Measurements from ENCODE around the gene NQO1. TPM values are rescaled to one million over a fixed set of nuclear protein-coding genes. Genes with fewer than 3 reads are reported as not detected.
A peak's percentile ranks its signal among the peaks of the same experiment; 100 is the strongest.

Gene NQO1
- total RNA-seq, 1 donor from 2014 or later: 74.5 TPM

DNA sequence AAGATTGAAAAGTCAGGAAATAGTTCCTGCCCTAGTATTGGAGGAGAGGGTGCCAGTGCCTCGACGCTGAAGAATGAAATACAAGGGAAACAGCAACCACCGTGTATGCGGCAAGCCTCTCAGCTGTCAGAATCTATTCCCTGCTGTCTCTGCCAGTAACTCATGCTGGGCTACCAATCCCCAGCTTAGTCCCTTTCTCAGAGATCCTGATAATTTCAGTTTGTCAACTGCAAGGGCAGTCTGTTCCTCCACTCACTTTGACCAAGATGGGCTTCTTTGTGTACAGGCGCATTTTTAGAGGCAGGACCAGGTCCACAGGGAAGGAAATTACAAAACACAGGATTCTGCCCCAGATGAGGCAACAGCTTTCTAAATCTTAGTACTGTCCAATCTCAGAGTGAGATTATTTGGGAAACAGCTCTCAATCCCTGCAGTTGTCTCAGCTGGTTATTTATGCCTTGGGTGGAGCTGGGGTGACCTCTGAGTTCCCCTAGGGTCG, 1.3 kb downstream of the NQO1 start:
- H3K36me3 ChIP-seq (ENCODE audit: insufficient read depth, low read length): peaks cover 4% of the 10 kb centered on the region
- no peaks in the 10 kb centered on the region for H3K9me3 Mint-ChIP-seq (ENCODE audit: unreplicated experiment)
- H3K4me3 Mint-ChIP-seq (ENCODE audit: unreplicated experiment): peak overlapping the region; percentile 85
- TF ChIP-seq, protein P1, sequence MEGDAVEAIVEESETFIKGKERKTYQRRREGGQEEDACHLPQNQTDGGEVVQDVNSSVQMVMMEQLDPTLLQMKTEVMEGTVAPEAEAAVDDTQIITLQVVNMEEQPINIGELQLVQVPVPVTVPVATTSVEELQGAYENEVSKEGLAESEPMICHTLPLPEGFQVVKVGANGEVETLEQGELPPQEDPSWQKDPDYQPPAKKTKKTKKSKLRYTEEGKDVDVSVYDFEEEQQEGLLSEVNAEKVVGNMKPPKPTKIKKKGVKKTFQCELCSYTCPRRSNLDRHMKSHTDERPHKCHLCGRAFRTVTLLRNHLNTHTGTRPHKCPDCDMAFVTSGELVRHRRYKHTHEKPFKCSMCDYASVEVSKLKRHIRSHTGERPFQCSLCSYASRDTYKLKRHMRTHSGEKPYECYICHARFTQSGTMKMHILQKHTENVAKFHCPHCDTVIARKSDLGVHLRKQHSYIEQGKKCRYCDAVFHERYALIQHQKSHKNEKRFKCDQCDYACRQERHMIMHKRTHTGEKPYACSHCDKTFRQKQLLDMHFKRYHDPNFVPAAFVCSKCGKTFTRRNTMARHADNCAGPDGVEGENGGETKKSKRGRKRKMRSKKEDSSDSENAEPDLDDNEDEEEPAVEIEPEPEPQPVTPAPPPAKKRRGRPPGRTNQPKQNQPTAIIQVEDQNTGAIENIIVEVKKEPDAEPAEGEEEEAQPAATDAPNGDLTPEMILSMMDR (IDR thresholded peaks at IDR 0.05; ENCODE audit: insufficient read depth, low read depth, low read length): no peak
- no peak for TF ChIP-seq EZH2 (IDR thresholded peaks at IDR 0.05; ENCODE audit: insufficient read depth, low read length)
- H3K27ac ChIP-seq (ENCODE audit: low read depth, low read length): no peak overlapping the region
- no peak for DNase-seq (ENCODE audit: low read depth)
- peaks cover 11% of the 10 kb centered on the region for H3K4me1 Mint-ChIP-seq (ENCODE audit: low read depth, unreplicated experiment)
- H3K4me3 ChIP-seq (ENCODE audit: insufficient read depth, low read depth, low read length): peak overlapping the region; percentile 90
- H3K27ac Mint-ChIP-seq (ENCODE audit: unreplicated experiment): no peak overlapping the region
- peaks cover 19% of the 10 kb centered on the region for H3K4me1 ChIP-seq (ENCODE audit: insufficient read depth, low read length)
- no peaks in the 10 kb centered on the region for H3K27me3 Mint-ChIP-seq (ENCODE audit: low read depth, unreplicated experiment)
- FAIRE-seq: no peak
- H3K79me2 ChIP-seq (ENCODE audit: insufficient read depth, low read length): peaks cover 51% of the 10 kb centered on the region
- H3K9ac ChIP-seq (ENCODE audit: low read length): peak overlapping the region; percentile 16
- no peaks in the 10 kb centered on the region for H3K27me3 ChIP-seq (ENCODE audit: insufficient read depth, low read length)
- H3K36me3 Mint-ChIP-seq (ENCODE audit: low read depth, unreplicated experiment): peaks cover 12% of the 10 kb centered on the region
- no peaks in the 10 kb centered on the region for H3K9me3 ChIP-seq (ENCODE audit: insufficient read depth, low read depth, low read length)
- no peak overlapping the region for H2AFZ ChIP-seq (ENCODE audit: low read depth, low read length)
- no peaks in the 10 kb centered on the region for H4K20me1 ChIP-seq (ENCODE audit: insufficient read depth, low read length)
- peak overlapping the region; percentile 84 for H3K4me2 ChIP-seq (ENCODE audit: low read length)

DNA sequence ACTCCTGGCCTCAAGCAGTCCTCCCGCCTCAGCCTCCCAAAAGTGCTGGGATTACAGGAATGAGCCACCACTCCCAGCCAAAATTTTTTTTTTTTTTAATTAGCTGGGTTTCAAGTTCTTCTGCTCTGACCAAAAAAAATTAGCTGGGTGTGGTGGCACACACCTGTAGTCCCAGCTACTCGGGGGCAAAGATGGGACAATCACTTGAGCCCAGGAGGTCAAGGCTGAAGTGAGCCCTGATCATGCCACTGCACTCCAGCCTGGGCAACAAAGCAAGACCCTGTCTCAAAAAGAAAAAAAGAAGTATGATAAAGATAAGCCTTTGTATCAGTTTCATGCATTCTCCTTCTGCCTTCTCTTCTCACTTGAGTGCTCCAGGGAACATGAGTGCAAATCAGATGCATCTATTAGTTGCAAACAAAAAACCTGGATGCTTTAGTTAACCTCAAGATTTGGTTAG, 1.9 kb downstream of the NQO1 start:
- H2AFZ ChIP-seq (ENCODE audit: low read depth, low read length): no peak overlapping the region
- H3K4me3 ChIP-seq (ENCODE audit: insufficient read depth, low read depth, low read length): peak overlapping the region; percentile 90
- peak overlapping the region; percentile 84 for H3K4me2 ChIP-seq (ENCODE audit: low read length)
- FAIRE-seq (no peak), DNase-seq (ENCODE audit: low read depth) (no peak)
- peaks cover 4% of the 10 kb centered on the region for H3K36me3 ChIP-seq (ENCODE audit: insufficient read depth, low read length)
- H4K20me1 ChIP-seq (ENCODE audit: insufficient read depth, low read length): no peaks in the 10 kb centered on the region
- Mint-ChIP-seq H3K9me3 (ENCODE audit: unreplicated experiment) (no peaks in the 10 kb centered on the region), H3K27ac (ENCODE audit: unreplicated experiment) (no peak overlapping the region), H3K4me1 (ENCODE audit: low read depth, unreplicated experiment) (peaks cover 11% of the 10 kb centered on the region), H3K4me3 (ENCODE audit: unreplicated experiment) (peak overlapping the region; percentile 85), H3K27me3 (ENCODE audit: low read depth, unreplicated experiment) (no peaks in the 10 kb centered on the region), H3K36me3 (ENCODE audit: low read depth, unreplicated experiment) (peaks cover 11% of the 10 kb centered on the region)
- H3K79me2 ChIP-seq (ENCODE audit: insufficient read depth, low read length): peaks cover 51% of the 10 kb centered on the region
- no peak for TF ChIP-seq EZH2 (IDR thresholded peaks at IDR 0.05; ENCODE audit: insufficient read depth, low read length)
- TF ChIP-seq, protein P1 (IDR thresholded peaks at IDR 0.05; ENCODE audit: insufficient read depth, low read depth, low read length): no peak
- no peak overlapping the region for H3K27ac ChIP-seq (ENCODE audit: low read depth, low read length)
- no peaks in the 10 kb centered on the region for H3K9me3 ChIP-seq (ENCODE audit: insufficient read depth, low read depth, low read length)
- no peaks in the 10 kb centered on the region for H3K27me3 ChIP-seq (ENCODE audit: insufficient read depth, low read length)
- H3K9ac ChIP-seq (ENCODE audit: low read length): peak overlapping the region; percentile 16
- H3K4me1 ChIP-seq (ENCODE audit: insufficient read depth, low read length): peaks cover 19% of the 10 kb centered on the region

DNA sequence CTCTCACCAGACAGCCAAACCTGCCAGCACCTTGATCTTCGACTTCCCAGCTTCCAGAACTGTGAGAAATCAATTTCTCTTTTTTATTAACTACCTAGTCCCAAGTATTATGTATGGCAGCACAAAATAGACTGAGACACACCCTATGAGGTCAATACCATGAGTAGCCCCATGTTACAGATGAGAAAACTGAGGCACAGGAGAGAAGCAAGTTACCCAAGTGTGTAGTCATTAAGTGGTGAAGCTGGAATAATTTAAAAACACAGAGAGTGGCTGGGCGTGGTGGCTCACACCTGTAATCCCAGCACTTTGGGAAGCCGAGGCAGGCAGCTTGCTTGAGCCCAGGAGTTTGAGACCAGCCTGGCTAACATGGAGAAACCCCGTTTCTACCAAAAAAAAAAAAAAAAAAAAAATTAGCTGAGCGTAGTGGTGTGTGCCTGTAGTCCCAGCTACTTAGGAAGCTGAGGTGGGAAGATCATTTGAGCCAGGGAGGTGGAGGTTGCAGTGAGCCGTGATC, 4.9 kb downstream of the NQO1 start:
- peaks cover 9% of the 10 kb centered on the region for H3K4me1 ChIP-seq (ENCODE audit: insufficient read depth, low read length)
- peaks cover 11% of the 10 kb centered on the region for H3K36me3 ChIP-seq (ENCODE audit: insufficient read depth, low read length)
- peaks cover 50% of the 10 kb centered on the region for H3K79me2 ChIP-seq (ENCODE audit: insufficient read depth, low read length)
- no peak overlapping the region for H2AFZ ChIP-seq (ENCODE audit: low read depth, low read length)
- H3K27ac ChIP-seq (ENCODE audit: low read depth, low read length): no peak overlapping the region
- H3K4me2 ChIP-seq (ENCODE audit: low read length): no peak overlapping the region
- TF ChIP-seq, protein P1 (IDR thresholded peaks at IDR 0.05; ENCODE audit: insufficient read depth, low read depth, low read length): no peak
- TF ChIP-seq EZH2 (IDR thresholded peaks at IDR 0.05; ENCODE audit: insufficient read depth, low read length): no peak
- H3K9ac ChIP-seq (ENCODE audit: low read length): no peak overlapping the region
- DNase-seq (ENCODE audit: low read depth): no peak
- H3K9me3 ChIP-seq (ENCODE audit: insufficient read depth, low read depth, low read length): no peaks in the 10 kb centered on the region
- Mint-ChIP-seq H3K27ac (ENCODE audit: unreplicated experiment) (no peak overlapping the region), H3K36me3 (ENCODE audit: low read depth, unreplicated experiment) (peaks cover 21% of the 10 kb centered on the region), H3K27me3 (ENCODE audit: low read depth, unreplicated experiment) (no peaks in the 10 kb centered on the region), H3K9me3 (ENCODE audit: unreplicated experiment) (no peaks in the 10 kb centered on the region), H3K4me1 (ENCODE audit: low read depth, unreplicated experiment) (peaks cover 6% of the 10 kb centered on the region), H3K4me3 (ENCODE audit: unreplicated experiment) (no peak overlapping the region)
- H3K27me3 ChIP-seq (ENCODE audit: insufficient read depth, low read length): no peaks in the 10 kb centered on the region
- peaks cover 13% of the 10 kb centered on the region for H4K20me1 ChIP-seq (ENCODE audit: insufficient read depth, low read length)
- FAIRE-seq: no peak
- no peak overlapping the region for H3K4me3 ChIP-seq (ENCODE audit: insufficient read depth, low read depth, low read length)

Measured in astrocyte (in vitro differentiated cells and primary cell).